Measurements from ENCODE around the gene ESR1.
"Not testable (repeated sequence)": the region's sequence is repeated elsewhere in the genome, so short reads cannot be mapped to it uniquely, and the experiment has no call there.

The ESR1 gene

DNA sequence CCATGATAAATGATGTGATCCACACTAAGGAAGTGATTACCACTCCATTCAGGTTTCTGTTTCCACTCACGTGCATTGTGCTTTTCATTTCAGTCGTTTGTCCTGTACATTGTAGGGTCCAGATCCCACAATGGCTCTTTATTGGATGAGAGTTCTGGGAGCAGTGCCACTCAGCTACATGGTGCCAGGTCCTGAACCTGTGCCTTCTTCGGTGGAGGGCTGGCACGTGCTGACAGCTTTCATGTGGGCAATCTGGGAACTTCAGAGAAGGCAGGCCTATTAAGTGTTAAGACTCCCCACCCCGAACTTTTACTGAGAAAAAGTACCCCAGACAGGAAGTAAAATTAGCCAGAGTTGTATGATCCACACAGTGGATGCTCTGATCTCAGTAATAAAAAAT lies 255.0 kb downstream of the ESR1 start:
- DNase-seq, result no peak

DNA sequence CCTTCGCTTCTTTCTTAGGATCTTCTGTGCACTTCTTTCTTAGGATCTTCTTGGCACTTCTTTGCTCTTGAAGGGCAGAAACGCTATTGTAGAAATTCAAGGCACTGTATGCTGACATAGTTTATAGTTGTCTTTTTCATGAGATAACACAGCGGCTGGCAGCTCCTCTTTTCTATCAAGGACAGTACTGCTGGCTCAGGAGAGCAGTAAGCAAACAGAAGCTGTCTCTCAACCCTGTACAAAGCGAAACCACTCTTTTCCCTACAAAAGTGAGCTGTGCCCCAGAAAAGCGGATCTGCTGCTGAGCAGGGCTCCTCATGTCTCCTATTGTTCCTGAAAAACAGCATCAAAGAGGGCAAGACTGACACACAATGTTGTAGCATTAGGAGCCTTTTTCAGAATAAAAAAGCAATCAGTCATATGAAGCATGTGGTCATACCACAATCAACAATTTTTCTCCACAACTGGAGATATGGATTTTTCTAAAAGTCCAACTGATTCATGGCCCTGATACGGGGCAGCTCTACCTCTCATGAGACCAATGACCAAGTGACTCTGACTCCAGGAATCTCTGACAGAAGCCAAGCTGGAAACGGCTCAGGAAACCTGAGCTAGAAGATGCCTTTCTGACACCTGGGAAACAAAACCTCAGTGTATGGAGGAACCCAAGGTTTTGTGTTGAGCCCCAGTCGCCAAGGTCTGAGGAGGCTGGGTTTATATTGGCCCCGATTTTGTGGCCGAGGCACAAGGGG lies 255.9 kb downstream of the ESR1 start:
- no peak for DNase-seq

DNA sequence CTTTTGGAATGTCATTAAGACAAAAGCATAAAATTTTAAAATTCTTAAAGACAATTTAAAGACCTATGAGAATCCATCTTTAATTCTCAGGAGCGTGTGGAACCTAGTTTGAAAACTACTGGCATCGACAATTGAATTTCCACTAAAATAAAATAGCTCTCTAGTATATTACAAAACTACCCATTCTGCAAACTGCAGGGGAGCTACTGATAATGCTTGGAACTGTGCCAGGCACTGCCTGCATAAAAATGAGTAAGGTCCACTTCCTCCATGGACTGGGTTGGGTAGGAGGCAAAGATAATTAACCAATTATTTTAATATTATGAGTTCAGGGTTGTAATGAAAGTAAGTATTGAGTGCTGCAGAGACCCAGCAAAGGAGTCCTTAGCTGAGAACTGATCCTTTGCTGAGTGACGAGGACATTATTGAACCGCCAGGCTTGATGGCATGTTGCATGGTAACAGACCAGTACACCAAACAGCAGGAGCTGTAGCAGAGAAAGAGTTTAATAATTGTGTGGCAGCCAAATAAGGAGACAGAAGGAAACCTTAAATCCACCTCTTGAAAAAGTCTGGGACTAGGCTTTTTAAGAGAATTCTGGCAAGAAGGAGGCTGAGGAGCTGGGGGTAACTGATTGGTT lies 261.3 kb downstream of the ESR1 start:
- no peak for DNase-seq

DNA sequence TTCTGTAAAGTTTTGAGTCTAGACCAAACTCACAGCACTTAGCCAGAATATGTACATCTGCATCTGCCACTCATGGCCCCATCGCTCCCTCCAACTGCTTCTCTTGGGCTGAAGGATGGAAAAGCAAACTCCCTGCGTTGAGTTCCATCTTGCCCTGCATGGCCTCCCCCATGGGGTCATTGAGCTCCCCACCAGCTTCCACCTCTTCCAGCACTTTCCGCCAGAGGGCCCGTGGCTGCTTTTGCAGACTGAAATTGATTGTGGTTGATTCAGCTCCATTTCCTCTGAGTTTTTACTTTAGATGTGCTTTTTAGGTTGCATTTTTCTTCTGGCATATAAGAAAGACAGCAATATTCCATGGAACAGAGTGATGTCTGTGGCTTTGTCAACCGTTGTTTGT lies 263.1 kb downstream of the ESR1 start:
- DNase-seq, result no peak

DNA sequence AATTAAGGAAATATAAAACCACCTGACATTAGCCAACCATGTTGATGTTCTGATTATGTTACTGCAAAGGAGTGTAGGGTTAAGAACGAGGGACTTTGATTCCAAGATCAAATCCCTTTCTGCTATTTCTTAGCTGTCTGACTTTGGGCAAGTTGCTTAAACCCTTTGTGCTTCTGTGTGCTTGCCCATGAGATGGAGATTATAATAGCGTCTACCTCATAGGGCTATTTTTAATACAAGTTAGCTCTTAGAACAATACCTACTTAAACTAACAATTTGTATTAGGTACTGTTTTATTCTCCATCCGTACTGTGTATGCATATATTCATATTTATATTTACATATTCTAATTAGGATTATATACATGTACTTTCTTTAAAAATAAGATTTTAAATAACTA lies 263.8 kb downstream of the ESR1 start:
- no peak for DNase-seq

- DNase-seq, result no peak
Observed at GRCh38 chr6:152071843-152072242, 264.4 kb downstream of the ESR1 start.

DNA sequence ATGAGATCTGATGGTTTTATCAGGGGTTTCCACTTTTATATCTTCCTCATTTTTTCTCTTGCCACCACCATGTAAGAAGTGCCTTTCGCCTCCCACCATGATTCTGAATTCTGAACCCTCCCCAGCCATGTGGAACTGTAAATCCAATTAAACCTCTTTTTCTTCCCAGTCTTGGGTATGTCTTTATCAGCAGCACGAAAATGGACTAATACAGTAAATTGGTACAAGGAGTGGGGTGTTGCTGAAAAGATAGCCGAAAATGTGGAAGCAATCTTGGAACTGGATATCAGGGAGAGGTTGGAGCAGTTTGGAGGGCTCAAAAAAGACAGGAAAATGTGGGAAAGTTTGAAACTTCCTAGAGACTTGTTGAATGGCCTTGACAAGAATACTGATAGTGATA lies 268.8 kb downstream of the ESR1 start:
- not testable (repeated sequence) for DNase-seq

DNA sequence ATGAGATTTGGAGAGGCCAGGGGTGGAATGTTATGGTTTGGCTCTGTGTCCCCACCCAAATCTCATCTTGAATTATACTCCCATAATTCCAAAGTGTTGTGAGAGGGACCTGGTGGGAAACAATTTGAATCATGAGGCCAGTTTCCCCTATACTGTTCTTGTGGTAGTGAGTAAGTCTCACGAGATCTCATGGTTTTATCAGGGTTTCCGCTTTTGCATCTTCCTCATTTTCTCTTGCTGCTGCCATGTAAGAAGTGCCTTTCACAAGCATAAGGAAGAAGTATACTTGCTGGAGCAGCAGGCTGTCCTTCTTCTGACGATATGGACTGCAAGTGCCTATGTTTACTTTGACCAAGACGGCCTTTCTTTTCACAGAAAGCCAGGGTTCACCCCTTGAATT lies 270.5 kb downstream of the ESR1 start:
- no peak for DNase-seq

- no peak for DNase-seq
Observed at GRCh38 chr6:152078804-152079203, 271.3 kb downstream of the ESR1 start.

DNA sequence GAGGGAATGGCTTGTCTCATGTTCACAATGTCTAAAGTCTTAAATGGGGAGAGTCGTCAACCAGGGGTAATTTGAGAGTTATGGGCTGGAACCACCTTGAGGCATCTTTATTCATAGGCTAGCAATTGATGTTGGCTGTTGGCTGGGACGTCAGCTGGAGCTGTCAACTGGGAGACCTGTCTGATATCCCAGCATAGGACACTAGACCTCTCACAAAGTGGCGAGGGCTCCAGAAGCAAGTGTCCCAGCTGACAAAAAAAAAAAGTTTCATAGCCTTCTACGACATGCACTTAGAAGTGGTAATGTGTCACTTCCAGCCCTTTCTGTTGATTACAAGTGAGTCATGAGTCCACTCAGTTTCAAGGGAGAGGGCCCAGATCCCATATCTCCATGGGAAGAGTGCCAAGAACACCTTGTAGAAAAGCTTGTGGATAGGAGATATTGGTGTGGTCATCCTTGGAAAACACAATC lies 278.0 kb downstream of the ESR1 start:
- DNase-seq, result no peak

- DNase-seq, result no peak
Observed at GRCh38 chr6:152086223-152086873, 278.9 kb downstream of the ESR1 start.

- no peak for DNase-seq
Observed at GRCh38 chr6:152087096-152087495, 279.6 kb downstream of the ESR1 start.

GRCh38 chr6:152087701-152088100 lies 280.2 kb downstream of the ESR1 start:
- no peak for DNase-seq

DNA sequence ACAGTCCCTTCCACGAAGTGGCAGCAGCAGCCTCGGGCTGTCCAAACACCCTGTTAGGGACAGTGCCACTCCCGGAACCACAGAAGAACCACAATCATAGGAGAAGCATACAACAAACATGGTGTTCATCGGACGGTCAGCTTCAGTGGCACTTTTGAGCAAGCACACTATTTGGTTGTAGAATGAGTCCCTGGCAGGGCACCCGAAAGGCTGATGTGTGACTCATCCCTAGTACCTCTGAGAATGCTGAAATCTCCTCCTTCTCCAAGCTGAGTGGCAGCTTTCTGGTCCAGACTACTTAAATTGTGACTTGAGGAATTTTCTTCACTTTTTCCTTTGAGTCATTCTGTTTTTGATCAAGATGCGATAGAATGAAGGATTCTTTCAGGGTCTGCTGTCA lies 282.5 kb downstream of the ESR1 start:
- no peak for DNase-seq

DNA sequence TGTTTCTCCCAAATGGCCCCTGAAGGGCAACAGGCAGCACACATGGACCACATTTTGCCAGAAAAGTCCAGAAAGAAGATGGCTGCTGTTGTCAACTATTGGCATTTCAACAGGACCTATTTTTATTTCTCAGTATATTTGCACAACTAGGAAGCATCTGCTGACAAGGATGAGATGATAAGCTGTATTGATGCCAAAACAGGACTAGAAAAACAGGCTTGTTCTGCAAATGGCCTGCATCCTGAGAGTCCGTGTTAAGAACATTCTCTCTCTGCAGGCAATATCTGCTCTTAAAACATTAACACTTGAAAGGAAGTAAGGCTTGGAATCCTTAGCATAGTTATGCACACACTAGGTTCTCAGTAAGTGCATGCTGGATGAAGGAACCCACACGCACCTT lies 283.7 kb downstream of the ESR1 start:
- no peak for DNase-seq

DNA sequence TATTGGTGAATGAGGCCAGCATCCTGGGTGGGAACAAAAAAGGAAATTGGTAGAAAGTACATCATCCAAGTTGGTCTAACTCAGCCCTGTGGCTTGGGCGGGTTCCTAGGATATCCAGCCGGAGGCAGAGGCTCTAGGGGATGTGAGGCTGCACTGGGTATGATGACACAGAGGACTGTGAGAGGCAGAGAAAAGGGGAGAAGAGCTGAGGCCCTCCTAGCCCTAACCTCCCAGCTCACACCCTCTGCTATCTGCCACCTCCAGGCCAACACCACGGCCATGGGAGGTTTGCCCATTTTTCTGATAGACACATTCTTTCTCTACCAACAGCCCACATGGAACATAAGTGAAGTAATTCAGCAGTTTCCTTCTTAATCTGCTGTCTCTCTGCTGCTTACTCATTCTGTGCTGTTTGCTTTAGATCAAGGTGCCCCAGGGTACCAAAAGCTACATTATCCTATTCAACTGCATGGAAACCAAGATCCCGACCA lies 284.4 kb downstream of the ESR1 start:
- no peak for DNase-seq

DNA sequence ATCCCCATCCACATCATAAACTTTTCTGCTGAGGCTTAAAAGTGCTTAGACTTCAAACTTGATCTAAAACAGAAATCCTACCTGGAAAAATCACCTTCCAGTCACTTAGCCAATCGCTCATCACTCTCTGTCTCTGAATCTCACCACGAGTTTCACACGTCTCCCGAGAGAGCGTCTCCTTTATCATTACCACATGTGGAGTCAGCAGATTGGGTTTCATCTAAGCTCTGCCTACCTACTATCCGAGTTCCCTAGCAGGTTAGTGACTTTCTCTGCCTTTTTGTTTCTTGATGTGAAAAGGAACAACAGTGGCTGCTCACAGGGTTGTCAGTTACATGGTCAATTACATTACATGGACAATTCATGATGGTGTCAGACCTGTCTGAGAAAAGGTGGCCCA lies 286.2 kb downstream of the ESR1 start:
- DNase-seq, result no peak

DNA sequence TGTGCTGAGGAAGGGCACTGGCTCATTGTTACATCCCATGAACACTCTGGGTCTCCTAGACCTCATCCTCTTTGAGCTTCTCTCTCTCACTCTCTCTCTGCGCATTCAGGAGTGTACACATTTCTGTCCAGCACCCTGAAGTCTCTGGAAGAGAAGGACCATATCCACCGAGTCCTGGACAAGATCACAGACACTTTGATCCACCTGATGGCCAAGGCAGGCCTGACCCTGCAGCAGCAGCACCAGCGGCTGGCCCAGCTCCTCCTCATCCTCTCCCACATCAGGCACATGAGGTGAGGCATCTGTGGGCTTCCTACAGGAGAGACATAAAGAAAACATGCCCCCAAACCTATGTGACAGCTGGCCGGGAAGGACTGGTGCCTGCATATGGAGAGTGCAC lies 286.8 kb downstream of the ESR1 start:
- no peak for DNase-seq

DNA sequence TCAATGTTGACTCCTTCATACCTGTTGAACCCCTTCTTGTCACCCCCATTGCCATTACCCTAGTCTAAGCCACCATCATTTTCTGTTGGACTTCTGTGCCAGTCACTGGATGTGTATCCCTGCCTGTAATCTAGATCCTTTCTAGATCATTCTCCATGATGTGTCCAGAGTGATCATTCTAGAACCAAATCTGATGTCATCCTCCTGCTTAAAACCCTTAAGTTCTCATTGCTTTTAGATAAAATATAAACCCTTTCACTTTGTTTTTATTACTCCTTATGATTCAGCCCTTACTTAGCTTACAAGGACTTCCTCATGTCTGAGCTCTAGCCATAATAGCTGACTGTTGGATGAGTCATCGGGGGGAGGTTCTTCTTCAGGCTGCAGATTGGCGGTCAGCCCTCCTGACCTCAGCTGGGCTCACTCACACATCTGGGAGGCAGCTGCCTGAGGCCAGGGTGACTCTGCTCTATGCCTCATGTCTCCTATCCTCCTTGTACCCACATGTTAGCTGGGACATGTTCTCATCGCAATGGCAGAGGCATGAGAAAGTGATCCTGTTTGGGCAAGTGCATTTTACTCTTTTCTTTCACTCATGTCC lies 287.6 kb downstream of the ESR1 start:
- DNase-seq, result no peak

DNA sequence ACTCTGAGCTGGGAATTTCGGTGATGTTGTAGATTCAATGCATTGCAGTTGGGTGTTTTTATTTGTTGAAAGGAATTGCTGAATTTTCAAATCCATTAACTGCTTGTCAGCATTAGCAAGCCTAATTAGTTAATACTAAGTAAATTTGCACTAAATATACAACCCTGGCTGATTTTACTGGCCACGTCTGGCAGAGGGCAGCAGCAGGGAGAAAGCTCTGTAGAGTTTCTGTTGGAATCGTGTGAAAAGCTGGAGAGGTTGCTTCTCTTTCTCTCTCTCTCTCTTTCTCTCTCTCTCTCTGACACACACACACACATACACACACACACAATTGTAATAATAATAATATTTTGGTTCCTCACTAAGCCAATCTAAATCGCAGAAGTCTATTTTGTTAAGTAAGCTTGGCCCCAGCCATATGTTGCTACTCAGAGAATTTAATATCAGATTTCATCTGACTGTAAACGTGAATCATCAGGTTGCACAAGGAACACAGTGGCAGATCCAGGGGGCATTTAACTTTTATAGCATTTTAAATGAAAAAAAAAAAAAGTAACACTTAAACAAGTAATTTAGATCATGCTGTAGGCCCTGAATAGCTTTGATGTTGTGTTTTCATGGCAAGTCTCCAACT lies 289.5 kb downstream of the ESR1 start:
- DNase-seq, result no peak

DNA sequence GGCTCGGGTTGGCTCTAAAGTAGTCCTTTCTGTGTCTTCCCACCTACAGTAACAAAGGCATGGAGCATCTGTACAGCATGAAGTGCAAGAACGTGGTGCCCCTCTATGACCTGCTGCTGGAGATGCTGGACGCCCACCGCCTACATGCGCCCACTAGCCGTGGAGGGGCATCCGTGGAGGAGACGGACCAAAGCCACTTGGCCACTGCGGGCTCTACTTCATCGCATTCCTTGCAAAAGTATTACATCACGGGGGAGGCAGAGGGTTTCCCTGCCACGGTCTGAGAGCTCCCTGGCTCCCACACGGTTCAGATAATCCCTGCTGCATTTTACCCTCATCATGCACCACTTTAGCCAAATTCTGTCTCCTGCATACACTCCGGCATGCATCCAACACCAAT lies 291.2 kb downstream of the ESR1 start:
- DNase-seq, result no peak

DNA sequence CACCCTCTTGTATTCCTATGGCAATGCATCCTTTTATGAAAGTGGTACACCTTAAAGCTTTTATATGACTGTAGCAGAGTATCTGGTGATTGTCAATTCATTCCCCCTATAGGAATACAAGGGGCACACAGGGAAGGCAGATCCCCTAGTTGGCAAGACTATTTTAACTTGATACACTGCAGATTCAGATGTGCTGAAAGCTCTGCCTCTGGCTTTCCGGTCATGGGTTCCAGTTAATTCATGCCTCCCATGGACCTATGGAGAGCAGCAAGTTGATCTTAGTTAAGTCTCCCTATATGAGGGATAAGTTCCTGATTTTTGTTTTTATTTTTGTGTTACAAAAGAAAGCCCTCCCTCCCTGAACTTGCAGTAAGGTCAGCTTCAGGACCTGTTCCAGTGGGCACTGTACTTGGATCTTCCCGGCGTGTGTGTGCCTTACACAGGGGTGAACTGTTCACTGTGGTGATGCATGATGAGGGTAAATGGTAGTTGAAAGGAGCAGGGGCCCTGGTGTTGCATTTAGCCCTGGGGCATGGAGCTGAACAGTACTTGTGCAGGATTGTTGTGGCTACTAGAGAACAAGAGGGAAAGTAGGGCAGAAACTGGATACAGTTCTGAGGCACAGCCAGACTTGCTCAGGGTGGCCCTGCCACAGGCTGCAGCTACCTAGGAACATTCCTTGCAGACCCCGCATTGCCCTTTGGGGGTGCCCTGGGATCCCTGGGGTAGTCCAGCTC lies 292.1 kb downstream of the ESR1 start:
- no peak for DNase-seq

All from NCI-H446 (cell line).